ENCODE data around the gene ZNF787. TPM values are rescaled to one million over a fixed set of nuclear protein-coding genes. Genes with fewer than 3 reads are reported as not detected.

Gene ZNF787
- total and polyA plus RNA-seq, 2 of the 13 experiments (the other 11 are each of a cell fraction or from before 2014, with no cell fraction given): 15.1 to 42.8 TPM

- TF ChIP-seq, protein P1, sequence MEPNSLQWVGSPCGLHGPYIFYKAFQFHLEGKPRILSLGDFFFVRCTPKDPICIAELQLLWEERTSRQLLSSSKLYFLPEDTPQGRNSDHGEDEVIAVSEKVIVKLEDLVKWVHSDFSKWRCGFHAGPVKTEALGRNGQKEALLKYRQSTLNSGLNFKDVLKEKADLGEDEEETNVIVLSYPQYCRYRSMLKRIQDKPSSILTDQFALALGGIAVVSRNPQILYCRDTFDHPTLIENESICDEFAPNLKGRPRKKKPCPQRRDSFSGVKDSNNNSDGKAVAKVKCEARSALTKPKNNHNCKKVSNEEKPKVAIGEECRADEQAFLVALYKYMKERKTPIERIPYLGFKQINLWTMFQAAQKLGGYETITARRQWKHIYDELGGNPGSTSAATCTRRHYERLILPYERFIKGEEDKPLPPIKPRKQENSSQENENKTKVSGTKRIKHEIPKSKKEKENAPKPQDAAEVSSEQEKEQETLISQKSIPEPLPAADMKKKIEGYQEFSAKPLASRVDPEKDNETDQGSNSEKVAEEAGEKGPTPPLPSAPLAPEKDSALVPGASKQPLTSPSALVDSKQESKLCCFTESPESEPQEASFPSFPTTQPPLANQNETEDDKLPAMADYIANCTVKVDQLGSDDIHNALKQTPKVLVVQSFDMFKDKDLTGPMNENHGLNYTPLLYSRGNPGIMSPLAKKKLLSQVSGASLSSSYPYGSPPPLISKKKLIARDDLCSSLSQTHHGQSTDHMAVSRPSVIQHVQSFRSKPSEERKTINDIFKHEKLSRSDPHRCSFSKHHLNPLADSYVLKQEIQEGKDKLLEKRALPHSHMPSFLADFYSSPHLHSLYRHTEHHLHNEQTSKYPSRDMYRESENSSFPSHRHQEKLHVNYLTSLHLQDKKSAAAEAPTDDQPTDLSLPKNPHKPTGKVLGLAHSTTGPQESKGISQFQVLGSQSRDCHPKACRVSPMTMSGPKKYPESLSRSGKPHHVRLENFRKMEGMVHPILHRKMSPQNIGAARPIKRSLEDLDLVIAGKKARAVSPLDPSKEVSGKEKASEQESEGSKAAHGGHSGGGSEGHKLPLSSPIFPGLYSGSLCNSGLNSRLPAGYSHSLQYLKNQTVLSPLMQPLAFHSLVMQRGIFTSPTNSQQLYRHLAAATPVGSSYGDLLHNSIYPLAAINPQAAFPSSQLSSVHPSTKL (CRISPR knock-in tag; IDR thresholded peaks at IDR 0.05): peak; percentile 80
- TF ChIP-seq ZNF563 (CRISPR knock-in tag; IDR thresholded peaks at IDR 0.05) (peak; percentile 59; the same call in 1 of the 2 replicates), SNAI1 (CRISPR knock-in tag; IDR thresholded peaks at IDR 0.05; ENCODE audit: borderline replicate concordance) (no peak), ZNF646 (CRISPR knock-in tag; IDR thresholded peaks at IDR 0.05) (no peak), ZNF776 (CRISPR knock-in tag; IDR thresholded peaks at IDR 0.05) (no peak), PHF8 (CRISPR knock-in tag; IDR thresholded peaks at IDR 0.05) (no peak; the same call in 1 of the 2 replicates), ZNF850 (CRISPR knock-in tag; conservative IDR thresholded peaks at IDR 0.05) (no peak), NR0B2 (CRISPR knock-in tag; IDR thresholded peaks at IDR 0.05) (no peak), TBP (CRISPR knock-in tag; IDR thresholded peaks at IDR 0.05) (no peak), FOXO1 (CRISPR knock-in tag; IDR thresholded peaks at IDR 0.05) (peak; percentile 58; the same call in 1 of the 2 replicates), ZBTB49 (CRISPR knock-in tag; IDR thresholded peaks at IDR 0.05; ENCODE audit: borderline replicate concordance) (no peak), ZNF260 (CRISPR knock-in tag; IDR thresholded peaks at IDR 0.05; ENCODE audit: borderline replicate concordance, low read depth) (no peak), ZNF207 (IDR thresholded peaks at IDR 0.05; ENCODE audit: borderline replicate concordance) (no peak), SOX5 (CRISPR knock-in tag; IDR thresholded peaks at IDR 0.05; ENCODE audit: borderline replicate concordance) (peak; percentile 59; the same call in 1 of the 2 replicates), ZNF275 (CRISPR knock-in tag; IDR thresholded peaks at IDR 0.05; ENCODE audit: borderline replicate concordance) (no peak)
Measured at GRCh38 chr19:56170261-56170660, 49.2 kb upstream of the ZNF787 start (continued).

Data from HepG2 (cell line).